DOHH2 (cell line): ENCODE data around the gene AHRR.

Source experiments
- H3F3A ChIP-seq: fragments of 200-600 bp; sonication (generic), shearing (Covaris generic); 2 replicates; pipeline ENCODE4 v1.6.0; 2016; ENCODE audit warnings: antibody characterized with exemption, mild to moderate bottlenecking; ENCODE audit not compliant: control insufficient read depth, insufficient read depth
- H3K27ac ChIP-seq: fragments of 200-600 bp; sonication (generic); 2 replicates; pipeline ENCODE4 v1.5.1; 2014; ENCODE audit warnings: low read depth, mild to moderate bottlenecking, low read length, moderate library complexity
- H3K27me3 ChIP-seq: fragments of 200-600 bp; sonication (generic); 2 replicates; pipeline ENCODE4 v1.6.1; 2014; ENCODE audit warnings: mild to moderate bottlenecking, low read length, mixed read lengths; ENCODE audit not compliant: control insufficient read depth
- H3K36me3 ChIP-seq: fragments of 200-600 bp; sonication (generic); 2 replicates; pipeline ENCODE4 v1.6.1; 2014; ENCODE audit warnings: mild to moderate bottlenecking, low read length, moderate library complexity, mixed read lengths; ENCODE audit not compliant: control insufficient read depth
- H3K4me1 ChIP-seq: fragments of 200-600 bp; sonication (generic); 2 replicates; pipeline ENCODE4 v1.6.1; 2014; ENCODE audit warnings: mild to moderate bottlenecking, low read length, mixed read lengths; ENCODE audit not compliant: control insufficient read depth
- H3K4me2 ChIP-seq: fragments of 200-600 bp; sonication (generic); 2 replicates; pipeline ENCODE4 v1.6.0; 2014; ENCODE audit warnings: mild to moderate bottlenecking, low read length, moderate library complexity
- H3K4me3 ChIP-seq: fragments of 200-600 bp; sonication (generic); 2 replicates; pipeline ENCODE4 v1.5.1; 2014; ENCODE audit warnings: mild to moderate bottlenecking, low read length, mixed read lengths
- H3K79me2 ChIP-seq: fragments of 200-600 bp; sonication (generic); 2 replicates; pipeline ENCODE4 v1.6.1; 2014; ENCODE audit warnings: mild to moderate bottlenecking, low read length, mixed read lengths; ENCODE audit not compliant: control insufficient read depth
- H3K9me2 ChIP-seq: fragments of 200-600 bp; sonication (generic); replicated peaks from 2 replicates; pipeline ENCODE4 v1.6.1; 2014; ENCODE audit warnings: mild to moderate bottlenecking, low read length, mixed read lengths; ENCODE audit not compliant: control insufficient read depth
- H3K9me3 ChIP-seq: fragments of 200-600 bp; sonication (generic); 2 replicates; pipeline ENCODE4 v1.6.1; 2014; ENCODE audit warnings: antibody characterized with exemption, low read length, mixed read lengths; ENCODE audit not compliant: control insufficient read depth, insufficient read depth
- H4K20me1 ChIP-seq: fragments of 200-600 bp; sonication (generic); 2 replicates; pipeline ENCODE4 v1.6.0; 2014; ENCODE audit warnings: low read depth, mild to moderate bottlenecking, antibody characterized with exemption, low read length, moderate library complexity; ENCODE audit not compliant: control insufficient read depth, insufficient read depth
- EZH2phosphoT487 ChIP-seq: fragments of 200-600 bp; sonication (generic); IDR thresholded peaks from 2 replicates; pipeline ENCODE4 v1.6.1; 2017; ENCODE audit warnings: borderline replicate concordance, mild to moderate bottlenecking, antibody characterized with exemption, low read length, moderate library complexity, mixed read lengths
- TF ChIP-seq, protein P1 (sequence below): fragments of 200-600 bp; sonication (generic); IDR thresholded peaks from one replicate; pipeline ENCODE4 v1.5.1; 2014; ENCODE audit warnings: antibody characterized with exemption, mild to moderate bottlenecking, low read depth, low read length; ENCODE audit not compliant: poor library complexity, severe bottlenecking

AHRR gene

GRCh38 chr5:464446-464842, 142.9 kb downstream of the AHRR start:
- Histone ChIP-seq H3K27ac (no peak overlapping the region), H3K4me2 (no peak overlapping the region), H3K4me3 (no peak overlapping the region), H4K20me1 (no peaks in the 10 kb centered on the region), H3K9me3 (no peaks in the 10 kb centered on the region), H3K36me3 (peaks cover 67% of the 10 kb centered on the region), H3K9me2 (no peaks in the 10 kb centered on the region), H3K27me3 (no peaks in the 10 kb centered on the region), H3F3A (peaks cover 5% of the 10 kb centered on the region; the same call in 1 of the 2 replicates), H3K4me1 (peaks cover 7% of the 10 kb centered on the region), H3K79me2 (peaks cover 3% of the 10 kb centered on the region)
- TF ChIP-seq EZH2phosphoT487: no peak
- TF ChIP-seq, protein P1, sequence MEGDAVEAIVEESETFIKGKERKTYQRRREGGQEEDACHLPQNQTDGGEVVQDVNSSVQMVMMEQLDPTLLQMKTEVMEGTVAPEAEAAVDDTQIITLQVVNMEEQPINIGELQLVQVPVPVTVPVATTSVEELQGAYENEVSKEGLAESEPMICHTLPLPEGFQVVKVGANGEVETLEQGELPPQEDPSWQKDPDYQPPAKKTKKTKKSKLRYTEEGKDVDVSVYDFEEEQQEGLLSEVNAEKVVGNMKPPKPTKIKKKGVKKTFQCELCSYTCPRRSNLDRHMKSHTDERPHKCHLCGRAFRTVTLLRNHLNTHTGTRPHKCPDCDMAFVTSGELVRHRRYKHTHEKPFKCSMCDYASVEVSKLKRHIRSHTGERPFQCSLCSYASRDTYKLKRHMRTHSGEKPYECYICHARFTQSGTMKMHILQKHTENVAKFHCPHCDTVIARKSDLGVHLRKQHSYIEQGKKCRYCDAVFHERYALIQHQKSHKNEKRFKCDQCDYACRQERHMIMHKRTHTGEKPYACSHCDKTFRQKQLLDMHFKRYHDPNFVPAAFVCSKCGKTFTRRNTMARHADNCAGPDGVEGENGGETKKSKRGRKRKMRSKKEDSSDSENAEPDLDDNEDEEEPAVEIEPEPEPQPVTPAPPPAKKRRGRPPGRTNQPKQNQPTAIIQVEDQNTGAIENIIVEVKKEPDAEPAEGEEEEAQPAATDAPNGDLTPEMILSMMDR: no peak

- peaks cover 9% of the 10 kb centered on the region for H3K79me2 ChIP-seq
- H3K36me3 ChIP-seq: peaks cover 67% of the 10 kb centered on the region
- no peak overlapping the region for H3K4me3 ChIP-seq
- H3K4me2 ChIP-seq: no peak overlapping the region
- peaks cover 9% of the 10 kb centered on the region for H3F3A ChIP-seq
- TF ChIP-seq, protein P1: no peak
- TF ChIP-seq EZH2phosphoT487: no peak
- H3K27ac ChIP-seq: no peak overlapping the region
- H3K9me2 ChIP-seq: no peaks in the 10 kb centered on the region
- H3K9me3 ChIP-seq: no peaks in the 10 kb centered on the region
- peaks cover 2% of the 10 kb centered on the region; the same call in 1 of the 2 replicates for H4K20me1 ChIP-seq
- no peaks in the 10 kb centered on the region for H3K27me3 ChIP-seq
- H3K4me1 ChIP-seq: peaks cover 9% of the 10 kb centered on the region
These were observed 143.5 kb downstream of the AHRR start for GRCh38 chr5:464843-465590.

DNA sequence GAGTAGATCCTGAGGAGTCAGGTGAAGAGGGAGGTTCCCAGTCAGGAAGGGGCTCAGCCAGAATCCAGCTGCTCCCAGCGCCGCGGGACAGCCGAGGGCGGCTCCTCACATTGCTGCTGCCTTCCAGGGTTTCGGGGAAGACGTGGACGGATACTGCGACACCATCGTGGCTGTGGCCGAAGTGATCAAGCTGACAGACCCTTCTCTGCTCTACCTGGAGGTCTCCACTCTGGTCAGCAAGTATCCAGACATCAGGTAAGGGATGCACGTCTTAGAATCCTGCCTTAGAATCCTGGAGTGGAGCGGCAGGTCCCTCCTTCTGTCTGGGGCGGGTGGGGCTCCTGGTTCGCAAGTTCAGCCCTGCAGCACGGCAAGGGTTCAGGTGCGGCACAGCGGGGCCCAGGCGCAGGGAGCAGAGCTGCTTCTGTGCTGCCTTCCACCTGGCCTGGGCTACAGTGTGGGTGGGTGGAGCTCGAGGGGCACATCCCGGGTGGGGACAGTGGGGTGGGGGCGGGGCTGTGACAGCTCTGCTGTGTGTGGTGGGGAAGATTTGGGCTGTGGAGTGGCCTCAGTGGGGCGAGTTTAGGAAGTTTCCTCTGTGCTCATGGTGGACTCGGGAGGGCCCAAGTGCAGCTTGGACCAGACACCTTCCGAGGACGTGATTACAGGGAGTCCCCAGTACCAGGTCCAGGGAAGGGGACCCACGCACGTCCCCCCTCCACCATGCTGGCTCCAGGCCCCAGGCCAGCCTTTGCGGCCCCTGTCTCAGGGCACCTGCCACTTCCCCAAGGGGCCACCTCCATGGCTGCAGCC, 144.3 kb downstream of the AHRR start:
- peaks cover 14% of the 10 kb centered on the region for H3F3A ChIP-seq
- no peak overlapping the region for H3K4me3 ChIP-seq
- H4K20me1 ChIP-seq: peaks cover 7% of the 10 kb centered on the region; the same call in 1 of the 2 replicates
- H3K4me2 ChIP-seq: no peak overlapping the region
- H3K4me1 ChIP-seq: peaks cover 16% of the 10 kb centered on the region
- no peaks in the 10 kb centered on the region for H3K9me3 ChIP-seq
- TF ChIP-seq EZH2phosphoT487: no peak
- TF ChIP-seq, protein P1: no peak
- no peaks in the 10 kb centered on the region for H3K9me2 ChIP-seq
- H3K79me2 ChIP-seq: peaks cover 17% of the 10 kb centered on the region
- H3K27ac ChIP-seq: no peak overlapping the region
- H3K27me3 ChIP-seq: no peaks in the 10 kb centered on the region
- peaks cover 67% of the 10 kb centered on the region for H3K36me3 ChIP-seq
